Ectodermal cell (in vitro differentiated cells): ENCODE data around the gene C10orf71.

Experiments
- H3K27ac ChIP-seq: 2 replicates; pipeline ENCODE4 v1.7.0; 2013; ENCODE audit warnings: mild to moderate bottlenecking, low read depth, low read length; ENCODE audit not compliant: insufficient read depth, poor library complexity, severe bottlenecking
- H3K27me3 ChIP-seq: 2 replicates; pipeline ENCODE4 v1.7.0; 2013; ENCODE audit warnings: mild to moderate bottlenecking, low read length; ENCODE audit not compliant: insufficient read depth, control insufficient read depth, poor library complexity, severe bottlenecking
- H3K36me3 ChIP-seq: one replicate; pipeline ENCODE4 v1.7.0; 2013; ENCODE audit warnings: low read length; ENCODE audit not compliant: control insufficient read depth, insufficient read depth
- H3K4me1 ChIP-seq: one replicate; pipeline ENCODE4 v1.7.0; 2013; ENCODE audit warnings: low read length; ENCODE audit not compliant: control insufficient read depth, insufficient read depth
- H3K4me3 ChIP-seq: 2 replicates; pipeline ENCODE4 v1.7.0; 2013; ENCODE audit warnings: low read depth, low read length, control low read depth; ENCODE audit not compliant: insufficient read depth
- H3K9me3 ChIP-seq: 2 replicates; pipeline ENCODE4 v1.7.0; 2013; ENCODE audit warnings: mild to moderate bottlenecking, low read length, moderate library complexity; ENCODE audit not compliant: control insufficient read depth
- WGBS, 2 experiments: methylation state at CpG; one replicate each; pipeline ENCODE4 v1.1.7; 2013; ENCODE audit warnings: missing lambda C conversion rate in 2 of 2; 5-methylcytosine and 5-hydroxymethylcytosine counted together

C10orf71 gene

DNA sequence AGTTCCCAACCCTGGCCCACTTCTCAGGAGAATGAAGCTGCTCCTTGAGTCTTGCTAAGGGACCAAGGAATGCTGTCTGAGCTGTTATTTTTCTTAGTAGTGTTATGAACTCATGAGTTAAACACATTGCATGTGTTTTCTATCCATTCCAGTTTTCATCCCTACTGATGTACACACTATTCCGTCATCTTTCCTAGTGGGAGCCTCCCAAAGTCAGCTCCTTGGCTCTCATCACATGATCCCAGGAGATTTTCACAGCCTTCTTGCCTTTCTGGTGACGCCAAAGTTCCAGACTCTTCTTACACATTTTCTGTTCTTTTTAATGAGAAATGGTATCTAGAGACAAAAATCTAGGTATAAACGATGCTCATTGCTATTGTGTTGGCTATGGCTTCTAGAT lies 8.4 kb upstream of the C10orf71 start:
- no peaks in the 10 kb centered on the region for H3K27me3 ChIP-seq
- H3K27ac ChIP-seq: no peak overlapping the region
- WGBS, 2 experiments: 92% methylated on average over 2 to 3 of the region's 3 CpGs
- no peak overlapping the region for H3K4me3 ChIP-seq
- peaks cover 3% of the 10 kb centered on the region for H3K4me1 ChIP-seq
- H3K36me3 ChIP-seq: no peaks in the 10 kb centered on the region
- H3K9me3 ChIP-seq: no peaks in the 10 kb centered on the region

DNA sequence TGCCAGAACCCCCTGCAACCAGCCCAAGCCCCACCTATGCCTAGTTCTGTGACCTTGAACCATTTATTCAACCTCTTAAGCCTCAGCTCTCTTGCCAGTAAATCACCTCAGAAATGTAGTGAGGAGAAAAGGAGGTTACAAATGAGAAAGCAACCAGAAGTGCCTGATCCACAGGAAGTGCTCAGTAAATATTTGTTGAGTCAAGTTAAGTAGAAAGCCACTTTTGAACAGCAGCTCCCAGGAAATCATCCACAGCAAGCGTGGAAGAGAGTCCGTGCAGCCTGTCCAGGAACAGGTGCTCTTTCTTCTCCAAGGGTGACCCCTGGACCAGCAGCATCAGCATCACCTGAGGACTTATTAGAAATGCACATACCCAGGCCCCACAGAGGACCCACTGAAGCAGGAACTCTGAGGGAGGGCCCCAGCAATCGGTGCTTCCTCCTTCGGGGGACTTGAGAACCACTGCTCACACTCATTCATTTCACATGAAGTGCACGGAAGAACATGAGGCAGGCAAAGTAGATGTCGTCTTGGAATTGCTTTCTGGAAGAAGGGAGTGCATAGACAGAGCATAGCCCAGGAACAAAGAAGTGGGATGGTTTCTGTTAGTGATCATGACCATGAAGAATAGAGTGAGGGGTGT lies 6.3 kb upstream of the C10orf71 start:
- WGBS, 2 experiments: 96 to 97% methylated on average over 6 of the region's 6 CpGs
- Histone ChIP-seq H3K4me1 (peaks cover 18% of the 10 kb centered on the region), H3K4me3 (no peak overlapping the region), H3K9me3 (no peaks in the 10 kb centered on the region), H3K36me3 (no peaks in the 10 kb centered on the region), H3K27ac (no peak overlapping the region), H3K27me3 (no peaks in the 10 kb centered on the region)

- H3K27me3 ChIP-seq: no peaks in the 10 kb centered on the region
- peaks cover 23% of the 10 kb centered on the region for H3K4me1 ChIP-seq
- H3K9me3 ChIP-seq: no peaks in the 10 kb centered on the region
- H3K4me3 ChIP-seq: no peak overlapping the region
- 79 to 81% methylated on average over 7 of the region's 7 CpGs for WGBS, 2 experiments
- no peak overlapping the region for H3K27ac ChIP-seq
- H3K36me3 ChIP-seq: no peaks in the 10 kb centered on the region
Measured at GRCh38 chr10:49293208-49293603, 5.8 kb upstream of the C10orf71 start.

DNA sequence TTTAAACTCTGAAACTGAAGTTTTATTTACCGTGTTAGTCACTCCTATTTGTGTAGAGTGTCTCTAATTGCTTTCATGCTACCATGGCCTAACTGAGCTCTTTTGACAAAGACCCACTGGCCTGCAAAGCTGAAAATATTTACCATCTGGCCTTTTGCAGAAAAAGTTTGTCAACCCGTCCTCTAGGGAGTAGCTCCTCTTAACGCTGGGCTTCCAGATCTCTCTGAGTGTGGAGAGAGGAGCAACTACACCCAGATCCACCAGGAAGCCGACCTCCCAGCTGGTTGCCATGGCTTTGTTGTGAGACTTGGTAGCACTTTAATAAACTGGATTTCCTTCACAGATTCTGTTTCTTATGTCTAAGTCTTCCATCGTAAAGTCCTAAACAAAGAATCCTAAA lies 4.2 kb upstream of the C10orf71 start:
- H3K4me1 ChIP-seq: peaks cover 36% of the 10 kb centered on the region
- no peak overlapping the region for H3K27ac ChIP-seq
- H3K9me3 ChIP-seq: no peaks in the 10 kb centered on the region
- 93 to 95% methylated on average over 5 of the region's 5 CpGs for WGBS, 2 experiments
- no peaks in the 10 kb centered on the region for H3K36me3 ChIP-seq
- no peak overlapping the region for H3K4me3 ChIP-seq
- no peaks in the 10 kb centered on the region for H3K27me3 ChIP-seq

GRCh38 chr10:49295297-49295696 lies 3.7 kb upstream of the C10orf71 start:
- Histone ChIP-seq H3K36me3 (no peaks in the 10 kb centered on the region), H3K27ac (no peak overlapping the region), H3K9me3 (no peaks in the 10 kb centered on the region), H3K4me1 (peaks cover 38% of the 10 kb centered on the region), H3K4me3 (no peak overlapping the region), H3K27me3 (no peaks in the 10 kb centered on the region)
- 79 to 82% methylated on average over 3 of the region's 3 CpGs for WGBS, 2 experiments

DNA sequence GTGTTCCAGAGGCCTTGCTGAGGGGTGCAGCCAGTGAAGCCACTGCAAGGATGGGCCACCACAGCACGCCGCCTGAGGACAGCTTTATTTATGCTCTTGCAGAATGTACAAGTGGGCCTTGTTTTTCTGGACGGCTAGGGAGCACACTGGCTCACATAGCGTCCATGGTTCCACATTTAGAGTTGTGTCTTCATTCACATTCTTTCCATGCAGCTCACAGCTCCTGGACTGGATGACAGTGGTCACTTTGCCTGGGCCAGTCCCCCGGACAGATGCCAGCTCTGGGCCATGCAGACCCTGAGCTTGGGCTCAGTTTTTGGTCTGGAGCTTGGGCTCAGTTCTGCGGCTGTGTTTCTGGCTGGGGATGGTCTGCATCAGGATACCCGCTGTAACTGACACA lies 2.6 kb upstream of the C10orf71 start:
- H3K9me3 ChIP-seq: no peaks in the 10 kb centered on the region
- WGBS, 2 experiments: 93% methylated on average over 7 of the region's 7 CpGs
- H3K4me1 ChIP-seq: peaks cover 38% of the 10 kb centered on the region
- no peak overlapping the region for H3K4me3 ChIP-seq
- no peak overlapping the region for H3K27ac ChIP-seq
- no peaks in the 10 kb centered on the region for H3K27me3 ChIP-seq
- H3K36me3 ChIP-seq: no peaks in the 10 kb centered on the region

DNA sequence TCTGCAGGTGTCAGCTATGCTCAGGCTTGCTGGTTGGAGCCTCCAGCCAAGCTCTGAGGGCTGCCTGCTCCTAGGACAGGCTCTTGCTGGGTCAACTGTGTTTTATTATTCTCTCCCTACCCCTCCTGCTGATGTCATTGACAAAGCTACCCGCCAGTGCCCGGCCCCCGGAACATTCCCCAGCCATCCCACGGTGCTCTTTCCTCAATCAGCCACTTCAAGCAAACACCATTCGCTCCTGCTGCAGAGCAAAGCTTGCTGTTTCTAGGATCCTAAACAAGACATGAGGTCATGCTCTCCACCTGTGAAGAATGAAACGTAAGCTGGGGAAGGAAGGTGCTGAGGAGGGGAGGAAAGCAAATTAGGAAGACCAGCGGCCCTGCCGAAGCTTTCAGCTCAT lies 2.1 kb upstream of the C10orf71 start:
- H3K27ac ChIP-seq: no peak overlapping the region
- peaks cover 38% of the 10 kb centered on the region for H3K4me1 ChIP-seq
- WGBS, 2 experiments: 9 to 18% methylated on average over 6 to 7 of the region's 8 CpGs
- no peak overlapping the region for H3K4me3 ChIP-seq
- H3K9me3 ChIP-seq: no peaks in the 10 kb centered on the region
- no peaks in the 10 kb centered on the region for H3K27me3 ChIP-seq
- no peaks in the 10 kb centered on the region for H3K36me3 ChIP-seq

DNA sequence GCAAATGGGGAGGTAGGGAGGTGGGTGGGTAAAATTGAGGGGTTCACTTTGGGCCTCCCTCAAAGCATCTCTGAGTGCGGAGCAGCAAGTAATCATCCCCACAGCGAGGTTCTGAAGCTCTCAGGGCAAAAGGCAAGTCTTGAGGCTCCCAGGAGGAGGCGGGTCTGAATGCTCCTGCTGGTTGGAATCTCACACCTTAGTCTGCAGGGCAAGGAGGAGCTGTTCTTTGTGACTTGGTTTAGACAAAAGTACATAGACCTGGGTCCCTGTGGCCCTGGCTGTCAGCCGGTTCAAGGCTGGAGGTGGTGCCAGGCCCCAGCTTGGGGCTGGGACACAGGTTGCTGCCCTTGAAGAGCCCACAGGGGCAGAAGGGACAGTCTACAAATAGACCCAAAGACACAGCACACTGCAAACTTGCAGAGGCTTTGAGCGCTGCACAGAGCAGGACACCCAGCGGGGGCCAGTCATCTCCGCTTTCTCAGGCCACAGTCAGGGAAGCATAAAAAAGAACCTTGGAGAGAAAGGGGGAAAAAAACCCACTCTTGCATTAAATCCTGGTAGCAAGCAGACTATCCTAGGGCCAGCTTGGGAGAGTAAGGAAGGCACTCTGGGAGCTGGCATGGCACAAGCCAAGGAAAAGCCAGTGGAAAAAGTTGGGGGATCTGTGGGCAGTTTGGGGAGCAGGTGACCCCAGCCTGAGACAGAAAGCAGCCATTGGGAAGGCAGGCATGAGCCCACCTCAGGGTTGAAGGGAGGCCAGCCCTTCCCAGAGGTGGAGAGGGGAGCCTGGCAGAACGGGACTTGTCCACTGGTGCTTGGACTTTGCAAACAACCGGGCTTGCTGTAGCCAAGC lies 926 bp upstream of the C10orf71 start:
- 62 to 63% methylated on average over 9 of the region's 9 CpGs for WGBS, 2 experiments
- no peak overlapping the region for H3K4me3 ChIP-seq
- no peak overlapping the region for H3K27ac ChIP-seq
- no peaks in the 10 kb centered on the region for H3K27me3 ChIP-seq
- no peaks in the 10 kb centered on the region for H3K9me3 ChIP-seq
- H3K4me1 ChIP-seq: peaks cover 39% of the 10 kb centered on the region
- H3K36me3 ChIP-seq: no peaks in the 10 kb centered on the region

- no peak overlapping the region for H3K4me3 ChIP-seq
- WGBS, 2 experiments: 68 to 73% methylated on average over 11 of the region's 11 CpGs
Measured at GRCh38 chr10:49298671-49298982, 343 bp upstream of the C10orf71 start.

GRCh38 chr10:49299816-49300139 lies 808 bp downstream of the C10orf71 start:
- 61 to 71% methylated on average over 5 of the region's 5 CpGs for WGBS, 2 experiments

More at GRCh38 chr10:49298671-49298982, 343 bp upstream of the C10orf71 start:
- Histone ChIP-seq H3K4me1 (peaks cover 45% of the 10 kb centered on the region), H3K27me3 (no peaks in the 10 kb centered on the region), H3K36me3 (no peaks in the 10 kb centered on the region), H3K27ac (no peak overlapping the region), H3K9me3 (no peaks in the 10 kb centered on the region)

More at GRCh38 chr10:49299816-49300139, 808 bp downstream of the C10orf71 start:
- Histone ChIP-seq H3K9me3 (no peaks in the 10 kb centered on the region), H3K36me3 (no peaks in the 10 kb centered on the region), H3K27me3 (no peaks in the 10 kb centered on the region), H3K4me3 (no peak overlapping the region), H3K27ac (no peak overlapping the region), H3K4me1 (peaks cover 47% of the 10 kb centered on the region)
